A549 (cell line): ENCODE measurements around the gene AGXT2. TPM values are rescaled to one million over a fixed set of nuclear protein-coding genes. Genes with fewer than 3 reads are reported as not detected.

Source experiments
- ATAC-seq, 2 experiments: fragments of 200-7000 bp in 1 of 2; fragments of >200 bp in 1 of 2; cut with Nextera tagmentation in 1 of 2; cut with Tn5 transposase in 1 of 2; 3 replicates each; pipeline versions ENCODE4 v1.8.0 to v1.9.1; 2018 to 2020; ENCODE audit warnings: mild to moderate bottlenecking in 1 of 2, moderate library complexity in 1 of 2
- CTCF ChIA-PET: fragments of 300-600 bp; sonication (Branson Sonifier 250); formaldehyde crosslinking; extraction: SDS; loops from one replicate; lab custom pipeline; 2021; ENCODE audit warnings: antibody characterized with exemption, inconsistent platforms; lab: Yijun Ruan, JAX
- POLR2A ChIA-PET: fragments of 350-600 bp; formaldehyde crosslinking; extraction: SDS; loops from one replicate; lab custom pipeline; 2021; ENCODE audit warnings: antibody characterized with exemption, inconsistent platforms; lab: Yijun Ruan, JAX
- DNase-seq, 2 experiments: peaks; one replicate each; pipeline versions ENCODE4 v3.0.0 to v3.0.0-alpha.2; 2011 to 2016; ENCODE audit warnings: low read depth in 1 of 2, low spot score in 1 of 2
- FAIRE-seq: peaks from 2 replicates; lab custom pipeline; 2011; peaks lifted over from hg19 to GRCh38; lab: Jason Lieb, UNC
- H3K27ac ChIP-seq, 2 experiments: fragments of >200 bp; sonication (Bioruptor Twin); formaldehyde crosslinking; 3 replicates each; pipeline ENCODE4 v1.5.1; 2016 to 2017
- H3K4me1 ChIP-seq: fragments of >200 bp; sonication (Bioruptor Twin); formaldehyde crosslinking; 3 replicates; pipeline ENCODE4 v1.6.1; 2016
- H3K4me2 ChIP-seq: fragments of >200 bp; sonication (Bioruptor Twin); formaldehyde crosslinking; 3 replicates; pipeline ENCODE4 v1.6.1; 2016
- H3K4me3 ChIP-seq: fragments of >200 bp; sonication (Bioruptor Twin); formaldehyde crosslinking; 3 replicates; pipeline ENCODE4 v1.5.1; 2016
- H3K9me3 ChIP-seq: fragments of >200 bp; sonication (Bioruptor Twin); formaldehyde crosslinking; 3 replicates; pipeline ENCODE4 v1.6.1; 2016
- ATOH8 ChIP-seq: fragments of 250-450 bp; sonication (Bioruptor Pico); IDR thresholded peaks from 2 replicates; pipeline ENCODE4 v1.5.0; 2020; ENCODE audit warnings: low read depth, mild to moderate bottlenecking, moderate library complexity
- BCL3 ChIP-seq: fragments of >200 bp; sonication (Bioruptor Twin); formaldehyde crosslinking; IDR thresholded peaks from 3 replicates; pipeline ENCODE4 v1.6.1; 2016
- BHLHE40 ChIP-seq: IDR thresholded peaks from 2 replicates; pipeline ENCODE4 v1.6.1; 2012; ENCODE audit warnings: low read depth, low read length, inconsistent platforms
- CBX8 ChIP-seq: fragments of 200-600 bp; sonication (generic); IDR thresholded peaks from 2 replicates; pipeline ENCODE4 v1.6.1; 2016
- CEBPB ChIP-seq, 2 experiments: fragments of >200 bp in 1 of 2; sonication (Bioruptor Twin) in 1 of 2; formaldehyde crosslinking in 1 of 2; IDR thresholded peaks; 2 replicates each; pipeline ENCODE4 v1.6.1; 2012 to 2016
- CTCF ChIP-seq: fragments of >200 bp; sonication (Bioruptor Twin); formaldehyde crosslinking; IDR thresholded peaks from 3 replicates; pipeline ENCODE4 v1.5.1; 2016
- E2F6 ChIP-seq: IDR thresholded peaks from 2 replicates; pipeline ENCODE4 v1.6.1; 2012; ENCODE audit warnings: low read depth, borderline replicate concordance
- EP300 ChIP-seq, 2 experiments: fragments of >200 bp; sonication (Bioruptor Twin); formaldehyde crosslinking; IDR thresholded peaks; 2 replicates in 1 of 2; 3 replicates in 1 of 2; pipeline ENCODE4 v1.6.1; 2016 to 2017
- FOSB ChIP-seq: fragments of 250-450 bp; sonication (Bioruptor Pico); IDR thresholded peaks from 2 replicates; pipeline ENCODE4 v1.5.0; 2020; ENCODE audit warnings: mild to moderate bottlenecking, moderate library complexity
- FOSL2 ChIP-seq, 2 experiments: fragments of 450-650 bp in 1 of 2; fragments of >200 bp in 1 of 2; sonication (Bioruptor Twin) in 1 of 2; formaldehyde crosslinking; IDR thresholded peaks; 2 replicates each; pipeline versions ENCODE4 v1.5.0 to v1.6.1; 2016 to 2020; ENCODE audit warnings: mild to moderate bottlenecking in 1 of 2, moderate library complexity in 1 of 2
- HOXB13 ChIP-seq: fragments of 250-450 bp; sonication (Bioruptor Pico); IDR thresholded peaks from 2 replicates; pipeline ENCODE4 v1.5.0; 2020; ENCODE audit warnings: low read depth, mild to moderate bottlenecking, moderate library complexity
- KDM1A ChIP-seq: fragments of 200-600 bp; sonication (generic); IDR thresholded peaks from 2 replicates; pipeline ENCODE4 v1.6.1; 2016; ENCODE audit warnings: low read depth, mild to moderate bottlenecking
- KDM5A ChIP-seq: fragments of 200-600 bp; sonication (generic); IDR thresholded peaks from 2 replicates; pipeline ENCODE4 v1.6.1; 2016; ENCODE audit warnings: antibody characterized with exemption, mild to moderate bottlenecking
- MAX ChIP-seq: IDR thresholded peaks from 2 replicates; pipeline ENCODE4 v1.6.1; 2012
- NFE2L2 ChIP-seq: fragments of 150-350 bp; conservative IDR thresholded peaks from 2 replicates; pipeline ENCODE4 v1.6.1; 2014; ENCODE audit warnings: low read length
- NPAS2 ChIP-seq: fragments of 250-450 bp; sonication (Bioruptor Pico); IDR thresholded peaks from 2 replicates; pipeline ENCODE4 v1.8.0; 2022; ENCODE audit warnings: mild to moderate bottlenecking, moderate library complexity, borderline replicate concordance
- PHF8 ChIP-seq: fragments of 200-600 bp; sonication (generic); IDR thresholded peaks from 2 replicates; pipeline ENCODE4 v1.6.1; 2016; ENCODE audit warnings: low read depth, mild to moderate bottlenecking, antibody characterized with exemption, moderate library complexity, borderline replicate concordance
- POLR2A ChIP-seq: IDR thresholded peaks from 2 replicates; pipeline ENCODE4 v1.6.1; 2012; ENCODE audit warnings: mild to moderate bottlenecking, low read length
- RCOR1 ChIP-seq: fragments of 150-350 bp; IDR thresholded peaks from 2 replicates; pipeline ENCODE4 v1.6.1; 2014; ENCODE audit warnings: antibody characterized with exemption, low read length, low read depth
- RFX5 ChIP-seq: fragments of 450-650 bp; IDR thresholded peaks from 2 replicates; pipeline ENCODE4 v1.7.1; 2014; ENCODE audit warnings: antibody characterized with exemption, mild to moderate bottlenecking, moderate library complexity
- RNF2 ChIP-seq: fragments of 200-600 bp; sonication (generic); IDR thresholded peaks from 2 replicates; pipeline ENCODE4 v1.6.1; 2016; ENCODE audit warnings: low read depth, mild to moderate bottlenecking, antibody characterized with exemption, moderate library complexity, borderline replicate concordance
- SMC3 ChIP-seq: fragments of >200 bp; sonication (Bioruptor Twin); formaldehyde crosslinking; IDR thresholded peaks from 3 replicates; pipeline ENCODE4 v1.6.1; 2018; ENCODE audit warnings: inconsistent platforms
- SREBF2 ChIP-seq: fragments of 450-650 bp; IDR thresholded peaks from 2 replicates; pipeline ENCODE4 v1.6.1; 2014; ENCODE audit warnings: mild to moderate bottlenecking, moderate library complexity
- TP53 ChIP-seq: fragments of 250-450 bp; sonication (Bioruptor Pico); IDR thresholded peaks from 2 replicates; pipeline ENCODE4 v1.5.0; 2021; ENCODE audit warnings: mild to moderate bottlenecking, moderate library complexity
- ZC3H11A ChIP-seq: fragments of 450-650 bp; IDR thresholded peaks from 2 replicates; pipeline ENCODE4 v1.6.1; 2014; ENCODE audit warnings: antibody characterized with exemption, mild to moderate bottlenecking
- ZNF302 ChIP-seq: fragments of 250-450 bp; sonication (Bioruptor Pico); IDR thresholded peaks from 2 replicates; pipeline ENCODE4 v1.9.0; 2021; ENCODE audit warnings: inconsistent platforms, mild to moderate bottlenecking, moderate library complexity
- ZSCAN20 ChIP-seq: fragments of 250-450 bp; sonication (Bioruptor Pico); IDR thresholded peaks from 2 replicates; pipeline ENCODE4 v1.8.0; 2022; ENCODE audit warnings: mild to moderate bottlenecking, moderate library complexity
- WGBS: methylation state at CpG from one replicate; pipeline ENCODE4 v1.1.6; 2017; ENCODE audit errors: missing lambda C conversion rate; 5-methylcytosine and 5-hydroxymethylcytosine counted together
- polyA plus RNA-seq, 4 experiments: library from polyadenylated mRNA; depleted of rRNA in 3 of 4; stranded (reverse); fragments of >200 nt; fragmentation: RNase III in 1 of 4; extraction: RNeasy Plus Mini Kit Qiagen cat#74134 plus additional on column Dnase treatment in 1 of 4; gene quantifications; 2 replicates in 3 of 4; 3 replicates in 1 of 4; pipeline ENCODE4 v1.2.3, GENCODE V29; 2011 to 2017

The AGXT2 gene
- polyA plus RNA-seq, 2 of the 4 experiments (the other 2 are of a cell fraction), result not detected

- Histone ChIP-seq H3K4me2 (no peak overlapping the region), H3K4me1 (no peaks in the 10 kb centered on the region), H3K27ac (no peak overlapping the region), H3K9me3 (no peaks in the 10 kb centered on the region)
- no peak for ATAC-seq
- CTCF ChIA-PET, result no interaction called here
- TF ChIP-seq CTCF, result no peak
- no peak for TF ChIP-seq FOSL2 (IDR thresholded peaks at IDR 0.05)
- no peak for TF ChIP-seq FOSL2 (CRISPR knock-in tag; IDR thresholded peaks at IDR 0.05)
- no peak for TF ChIP-seq ZSCAN20 (CRISPR knock-in tag)
- TF ChIP-seq SMC3, result no peak
- no peak for TF ChIP-seq RCOR1
- TF ChIP-seq CBX8, result no peak
- TF ChIP-seq ZC3H11A, result no peak
- TF ChIP-seq, all 56 proteins: peak for 0
- no peak for FAIRE-seq
- WGBS, result 63% methylated on average over 5 of the region's 5 CpGs
- DNase-seq, result no peak
- POLR2A ChIA-PET, result no interaction called here
- H3K4me3 ChIP-seq, result no peak overlapping the region
These were observed 16.5 kb downstream of the AGXT2 start for GRCh38 chr5:35031276-35031675.

- TF ChIP-seq RNF2, result no peak
- no peak for TF ChIP-seq RCOR1
- no peak for TF ChIP-seq EP300 (IDR thresholded peaks at IDR 0.05)
- TF ChIP-seq MAX, result no peak
- TF ChIP-seq KDM1A, result no peak
- no peaks in the 10 kb centered on the region for H3K4me1 ChIP-seq
- no peaks in the 10 kb centered on the region for H3K9me3 ChIP-seq
- ChIA-PET CTCF (no interaction called here), POLR2A (no interaction called here)
- no peak overlapping the region for H3K27ac ChIP-seq
- DNase-seq (peak in 1 of 2 experiments; percentile 7), ATAC-seq (0 out of 6 replicates have a peak, but pooled peaks of 1 of the 2 experiments have one; percentile 37), FAIRE-seq (no peak)
- no peak overlapping the region for H3K4me2 ChIP-seq
- 54% methylated on average over 10 of the region's 10 CpGs for WGBS
- H3K4me3 ChIP-seq, result no peak overlapping the region
These were observed 17.2 kb downstream of the AGXT2 start for GRCh38 chr5:35030426-35031100.

GRCh38 chr5:35029333-35029732 lies 18.4 kb downstream of the AGXT2 start:
- TF ChIP-seq POLR2A (no peak), E2F6 (no peak)
- Histone ChIP-seq H3K4me3 (no peak overlapping the region), H3K4me2 (no peak overlapping the region), H3K9me3 (no peaks in the 10 kb centered on the region), H3K27ac (no peak overlapping the region), H3K4me1 (no peaks in the 10 kb centered on the region)
- DNase-seq (no peak), FAIRE-seq (no peak), ATAC-seq (no peak)
- ChIA-PET CTCF (interaction anchor here (0.6 to 1.1 kb wide), 3 partner anchors 26 to 365 kb away, joined by 3 read pairs; no protein-coding TSS in a partner anchor), POLR2A (no interaction called here)
- WGBS, result 47% methylated on average over 3 of the region's 4 CpGs

GRCh38 chr5:35026941-35027340 lies 20.8 kb downstream of the AGXT2 start:
- no peak overlapping the region for H3K4me2 ChIP-seq
- FAIRE-seq (no peak), DNase-seq (no peak), ATAC-seq (no peak)
- ChIA-PET POLR2A (no interaction called here), CTCF (interaction anchor here (2.3 kb wide), 1 partner anchor 23 kb away, joined by 10 read pairs; no protein-coding TSS in a partner anchor)
- no peaks in the 10 kb centered on the region for H3K9me3 ChIP-seq
- H3K27ac ChIP-seq, result no peak overlapping the region
- H3K4me3 ChIP-seq, result no peak overlapping the region
- no peaks in the 10 kb centered on the region for H3K4me1 ChIP-seq
- WGBS, result 12% methylated on average over 5 of the region's 5 CpGs
- TF ChIP-seq PHF8 (no peak), RFX5 (no peak), ATOH8 (CRISPR knock-in tag) (no peak), TP53 (no peak), SREBF2 (no peak), ZNF302 (CRISPR knock-in tag) (no peak), CEBPB (IDR thresholded peaks at IDR 0.05) (no peak), HOXB13 (CRISPR knock-in tag) (no peak), RCOR1 (no peak), FOSL2 (IDR thresholded peaks at IDR 0.05) (no peak), FOSL2 (CRISPR knock-in tag; IDR thresholded peaks at IDR 0.05) (no peak), BHLHE40 (no peak), BCL3 (no peak), NPAS2 (CRISPR knock-in tag) (no peak), NFE2L2 (no peak), KDM5A (no peak), FOSB (CRISPR knock-in tag) (no peak), ZSCAN20 (CRISPR knock-in tag) (no peak)
